ENCODE measurements around the gene CDHR2.

The CDHR2 gene

DNA sequence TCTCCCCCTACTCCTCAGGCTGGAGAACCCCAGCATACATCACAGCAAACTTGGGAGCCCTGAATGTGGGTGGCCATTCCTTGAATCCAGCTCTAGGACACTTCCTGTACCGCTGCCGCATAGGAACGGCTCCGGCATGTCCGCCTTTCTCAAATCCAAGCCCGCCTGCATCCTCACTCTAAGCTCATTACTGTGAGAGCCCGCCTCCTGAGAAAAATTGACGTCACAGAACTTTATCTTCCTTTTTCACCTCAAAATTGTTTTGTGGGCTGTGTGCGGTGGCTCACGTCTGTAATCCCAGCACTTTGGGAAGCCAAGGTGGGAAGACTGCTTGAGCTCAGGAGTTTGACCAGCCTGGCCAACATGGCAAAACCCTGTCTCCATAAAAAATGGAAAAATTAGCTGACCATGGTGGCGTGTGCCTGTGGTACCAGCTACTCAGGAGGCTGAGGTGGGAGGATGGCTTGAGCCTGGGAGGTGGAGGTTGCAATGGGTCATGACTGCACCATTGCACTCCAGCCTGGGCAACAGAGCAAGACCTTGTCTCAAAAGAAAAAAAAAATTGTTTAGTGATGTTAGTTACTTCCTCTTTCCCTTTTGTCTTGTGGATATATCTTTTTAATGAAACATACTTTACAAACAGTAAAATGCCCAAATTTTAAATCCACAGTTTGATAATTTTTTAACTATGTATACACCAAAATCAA, 34.7 kb upstream of the CDHR2 start:
- no peaks in the 10 kb centered on the region for H3K27me3 ChIP-seq (ENCODE audit: insufficient read depth, poor library complexity, severe bottlenecking)
- no peak overlapping the region for H3K27ac ChIP-seq (replicated peaks)
- no peak overlapping the region for H3K4me3 ChIP-seq (replicated peaks; ENCODE audit: insufficient read depth, low read length)
- TF ChIP-seq GABPA (IDR thresholded peaks at IDR 0.05; ENCODE audit: low read depth) (no peak), POLR2AphosphoS5 (IDR thresholded peaks at IDR 0.05; ENCODE audit: low read depth) (no peak), SPI1 (IDR thresholded peaks at IDR 0.05; ENCODE audit: borderline replicate concordance, low read depth) (no peak)
- TF ChIP-seq, protein P1, sequence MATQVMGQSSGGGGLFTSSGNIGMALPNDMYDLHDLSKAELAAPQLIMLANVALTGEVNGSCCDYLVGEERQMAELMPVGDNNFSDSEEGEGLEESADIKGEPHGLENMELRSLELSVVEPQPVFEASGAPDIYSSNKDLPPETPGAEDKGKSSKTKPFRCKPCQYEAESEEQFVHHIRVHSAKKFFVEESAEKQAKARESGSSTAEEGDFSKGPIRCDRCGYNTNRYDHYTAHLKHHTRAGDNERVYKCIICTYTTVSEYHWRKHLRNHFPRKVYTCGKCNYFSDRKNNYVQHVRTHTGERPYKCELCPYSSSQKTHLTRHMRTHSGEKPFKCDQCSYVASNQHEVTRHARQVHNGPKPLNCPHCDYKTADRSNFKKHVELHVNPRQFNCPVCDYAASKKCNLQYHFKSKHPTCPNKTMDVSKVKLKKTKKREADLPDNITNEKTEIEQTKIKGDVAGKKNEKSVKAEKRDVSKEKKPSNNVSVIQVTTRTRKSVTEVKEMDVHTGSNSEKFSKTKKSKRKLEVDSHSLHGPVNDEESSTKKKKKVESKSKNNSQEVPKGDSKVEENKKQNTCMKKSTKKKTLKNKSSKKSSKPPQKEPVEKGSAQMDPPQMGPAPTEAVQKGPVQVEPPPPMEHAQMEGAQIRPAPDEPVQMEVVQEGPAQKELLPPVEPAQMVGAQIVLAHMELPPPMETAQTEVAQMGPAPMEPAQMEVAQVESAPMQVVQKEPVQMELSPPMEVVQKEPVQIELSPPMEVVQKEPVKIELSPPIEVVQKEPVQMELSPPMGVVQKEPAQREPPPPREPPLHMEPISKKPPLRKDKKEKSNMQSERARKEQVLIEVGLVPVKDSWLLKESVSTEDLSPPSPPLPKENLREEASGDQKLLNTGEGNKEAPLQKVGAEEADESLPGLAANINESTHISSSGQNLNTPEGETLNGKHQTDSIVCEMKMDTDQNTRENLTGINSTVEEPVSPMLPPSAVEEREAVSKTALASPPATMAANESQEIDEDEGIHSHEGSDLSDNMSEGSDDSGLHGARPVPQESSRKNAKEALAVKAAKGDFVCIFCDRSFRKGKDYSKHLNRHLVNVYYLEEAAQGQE (IDR thresholded peaks at IDR 0.05; ENCODE audit: insufficient replicate concordance, low read depth), result no peak
- TF ChIP-seq, protein P2, sequence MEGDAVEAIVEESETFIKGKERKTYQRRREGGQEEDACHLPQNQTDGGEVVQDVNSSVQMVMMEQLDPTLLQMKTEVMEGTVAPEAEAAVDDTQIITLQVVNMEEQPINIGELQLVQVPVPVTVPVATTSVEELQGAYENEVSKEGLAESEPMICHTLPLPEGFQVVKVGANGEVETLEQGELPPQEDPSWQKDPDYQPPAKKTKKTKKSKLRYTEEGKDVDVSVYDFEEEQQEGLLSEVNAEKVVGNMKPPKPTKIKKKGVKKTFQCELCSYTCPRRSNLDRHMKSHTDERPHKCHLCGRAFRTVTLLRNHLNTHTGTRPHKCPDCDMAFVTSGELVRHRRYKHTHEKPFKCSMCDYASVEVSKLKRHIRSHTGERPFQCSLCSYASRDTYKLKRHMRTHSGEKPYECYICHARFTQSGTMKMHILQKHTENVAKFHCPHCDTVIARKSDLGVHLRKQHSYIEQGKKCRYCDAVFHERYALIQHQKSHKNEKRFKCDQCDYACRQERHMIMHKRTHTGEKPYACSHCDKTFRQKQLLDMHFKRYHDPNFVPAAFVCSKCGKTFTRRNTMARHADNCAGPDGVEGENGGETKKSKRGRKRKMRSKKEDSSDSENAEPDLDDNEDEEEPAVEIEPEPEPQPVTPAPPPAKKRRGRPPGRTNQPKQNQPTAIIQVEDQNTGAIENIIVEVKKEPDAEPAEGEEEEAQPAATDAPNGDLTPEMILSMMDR (IDR thresholded peaks at IDR 0.05; ENCODE audit: insufficient read depth, low read length), result no peak
- DNase-seq (ENCODE audit: low read depth in 1 of 2, low spot score in 1 of 2), result no peak

DNA sequence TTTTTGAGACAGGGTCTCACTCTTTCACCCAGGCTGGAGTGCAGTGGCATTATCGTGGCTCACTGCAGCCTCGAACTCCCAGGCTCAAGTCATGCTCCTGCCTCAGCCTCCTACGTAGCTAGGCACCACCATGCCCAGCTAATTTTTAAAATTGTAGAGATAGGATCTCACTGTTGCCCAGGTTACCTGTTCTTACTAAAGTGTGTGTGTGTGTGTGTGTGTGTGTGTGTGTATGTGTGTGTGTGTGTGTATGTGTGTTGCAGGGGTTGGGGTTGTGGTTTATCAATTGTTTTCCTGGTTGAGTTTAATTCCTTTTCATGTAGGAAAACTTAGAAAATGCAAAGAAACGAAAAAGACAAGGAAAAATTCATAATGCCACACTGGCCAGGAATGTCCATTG, 33.7 kb upstream of the CDHR2 start:
- no peak for DNase-seq (ENCODE audit: low read depth in 1 of 2, low spot score in 1 of 2)
- TF ChIP-seq, protein P2 (IDR thresholded peaks at IDR 0.05; ENCODE audit: insufficient read depth, low read length), result no peak
- TF ChIP-seq SPI1 (IDR thresholded peaks at IDR 0.05; ENCODE audit: borderline replicate concordance, low read depth) (no peak), POLR2AphosphoS5 (IDR thresholded peaks at IDR 0.05; ENCODE audit: low read depth) (no peak), GABPA (IDR thresholded peaks at IDR 0.05; ENCODE audit: low read depth) (no peak)
- TF ChIP-seq, protein P1 (IDR thresholded peaks at IDR 0.05; ENCODE audit: insufficient replicate concordance, low read depth), result no peak
- Histone ChIP-seq H3K4me3 (replicated peaks; ENCODE audit: insufficient read depth, low read length) (no peak overlapping the region), H3K27ac (replicated peaks) (no peak overlapping the region), H3K27me3 (ENCODE audit: insufficient read depth, poor library complexity, severe bottlenecking) (no peaks in the 10 kb centered on the region)

DNA sequence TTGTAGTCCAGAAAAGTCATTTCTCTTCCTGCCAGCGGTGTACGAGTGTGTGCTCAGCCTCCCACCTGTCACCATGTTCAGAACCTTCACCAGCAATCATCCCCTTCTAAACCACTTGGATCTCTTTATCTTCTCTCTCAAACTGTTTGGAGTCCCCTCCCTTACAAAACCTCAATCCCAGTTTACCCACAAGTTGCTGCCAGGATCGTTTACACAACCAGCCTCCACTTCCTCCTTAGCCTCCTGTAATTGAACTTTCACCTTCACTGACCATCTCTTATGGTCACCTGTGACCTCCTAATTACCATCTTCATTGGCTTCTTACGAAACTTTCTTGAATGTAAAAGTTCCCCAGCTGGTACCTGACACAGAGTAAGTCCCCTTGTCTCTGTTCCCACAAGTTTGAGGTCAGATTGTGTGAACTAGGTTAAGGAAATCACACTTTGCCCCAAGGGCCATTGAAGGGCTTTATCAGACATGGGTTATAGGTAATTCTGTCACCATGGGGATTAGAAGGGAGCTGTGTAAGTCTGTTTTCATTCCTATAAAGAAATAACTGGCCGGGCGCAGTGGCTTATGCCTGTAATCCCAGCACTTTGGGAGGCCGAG, 32.0 kb upstream of the CDHR2 start:
- Histone ChIP-seq H3K27ac (replicated peaks) (no peak overlapping the region), H3K27me3 (ENCODE audit: insufficient read depth, poor library complexity, severe bottlenecking) (no peaks in the 10 kb centered on the region), H3K4me3 (replicated peaks; ENCODE audit: insufficient read depth, low read length) (no peak overlapping the region)
- TF ChIP-seq POLR2AphosphoS5 (IDR thresholded peaks at IDR 0.05; ENCODE audit: low read depth), result no peak
- TF ChIP-seq, protein P1 (IDR thresholded peaks at IDR 0.05; ENCODE audit: insufficient replicate concordance, low read depth), result no peak
- TF ChIP-seq SPI1 (IDR thresholded peaks at IDR 0.05; ENCODE audit: borderline replicate concordance, low read depth), result peak; percentile 38
- no peak for TF ChIP-seq GABPA (IDR thresholded peaks at IDR 0.05; ENCODE audit: low read depth)
- TF ChIP-seq, protein P2 (IDR thresholded peaks at IDR 0.05; ENCODE audit: insufficient read depth, low read length), result no peak
- DNase-seq (ENCODE audit: low read depth in 1 of 2, low spot score in 1 of 2), result no peak
